Measurements from ENCODE around the gene REST.

DNA sequence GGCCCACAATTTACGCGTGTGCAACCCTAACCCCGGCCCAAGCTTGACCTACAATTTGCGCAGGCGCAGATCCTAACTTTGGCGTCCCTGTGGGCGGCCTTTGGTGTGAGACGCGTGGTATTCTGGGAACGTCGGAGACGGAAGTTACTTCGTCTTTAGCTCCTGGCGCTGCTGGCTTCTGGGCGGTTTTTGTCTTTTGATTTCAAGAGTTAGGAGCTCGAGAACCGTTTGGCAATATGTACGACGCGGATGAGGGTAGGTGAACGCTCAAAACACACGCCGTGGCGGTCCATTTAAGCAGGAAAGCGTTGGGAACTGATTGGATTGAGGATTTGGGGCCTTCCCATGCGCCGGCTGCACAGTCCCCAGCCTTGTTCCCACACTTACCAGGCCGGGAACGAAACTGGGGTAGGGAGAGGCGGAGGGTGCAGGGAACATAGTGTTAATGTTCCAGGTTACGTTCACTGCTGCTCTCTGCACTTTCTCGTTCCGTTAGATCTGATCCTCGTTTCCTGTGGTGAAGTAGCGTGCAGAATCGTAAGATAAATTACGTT is 71.1 kb downstream of the REST start, which contains the start of gene POLR2B:
- TF ChIP-seq SIN3A (IDR thresholded peaks at IDR 0.05; ENCODE audit: borderline replicate concordance, insufficient read depth, low read length) (no peak), POLR2AphosphoS5 (IDR thresholded peaks at IDR 0.05; ENCODE audit: low read depth, low read length) (peak; percentile 97)
- TF ChIP-seq, protein P1, sequence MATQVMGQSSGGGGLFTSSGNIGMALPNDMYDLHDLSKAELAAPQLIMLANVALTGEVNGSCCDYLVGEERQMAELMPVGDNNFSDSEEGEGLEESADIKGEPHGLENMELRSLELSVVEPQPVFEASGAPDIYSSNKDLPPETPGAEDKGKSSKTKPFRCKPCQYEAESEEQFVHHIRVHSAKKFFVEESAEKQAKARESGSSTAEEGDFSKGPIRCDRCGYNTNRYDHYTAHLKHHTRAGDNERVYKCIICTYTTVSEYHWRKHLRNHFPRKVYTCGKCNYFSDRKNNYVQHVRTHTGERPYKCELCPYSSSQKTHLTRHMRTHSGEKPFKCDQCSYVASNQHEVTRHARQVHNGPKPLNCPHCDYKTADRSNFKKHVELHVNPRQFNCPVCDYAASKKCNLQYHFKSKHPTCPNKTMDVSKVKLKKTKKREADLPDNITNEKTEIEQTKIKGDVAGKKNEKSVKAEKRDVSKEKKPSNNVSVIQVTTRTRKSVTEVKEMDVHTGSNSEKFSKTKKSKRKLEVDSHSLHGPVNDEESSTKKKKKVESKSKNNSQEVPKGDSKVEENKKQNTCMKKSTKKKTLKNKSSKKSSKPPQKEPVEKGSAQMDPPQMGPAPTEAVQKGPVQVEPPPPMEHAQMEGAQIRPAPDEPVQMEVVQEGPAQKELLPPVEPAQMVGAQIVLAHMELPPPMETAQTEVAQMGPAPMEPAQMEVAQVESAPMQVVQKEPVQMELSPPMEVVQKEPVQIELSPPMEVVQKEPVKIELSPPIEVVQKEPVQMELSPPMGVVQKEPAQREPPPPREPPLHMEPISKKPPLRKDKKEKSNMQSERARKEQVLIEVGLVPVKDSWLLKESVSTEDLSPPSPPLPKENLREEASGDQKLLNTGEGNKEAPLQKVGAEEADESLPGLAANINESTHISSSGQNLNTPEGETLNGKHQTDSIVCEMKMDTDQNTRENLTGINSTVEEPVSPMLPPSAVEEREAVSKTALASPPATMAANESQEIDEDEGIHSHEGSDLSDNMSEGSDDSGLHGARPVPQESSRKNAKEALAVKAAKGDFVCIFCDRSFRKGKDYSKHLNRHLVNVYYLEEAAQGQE (IDR thresholded peaks at IDR 0.05; ENCODE audit: insufficient read depth in 1 of 2, low read depth in 2 of 2, low read length in 2 of 2), result 0 out of 4 replicates have a peak, but pooled peaks of 1 of the 2 experiments have one; percentile 82
